ENCODE data around the gene CTDSP2.
A peak's percentile ranks its signal among the peaks of the same experiment; 100 is the strongest.

- TF ChIP-seq POLR2A (IDR thresholded peaks at IDR 0.05) (peak; percentile 64 to 67), CTCF (IDR thresholded peaks at IDR 0.05 in 4 of 5, conservative IDR thresholded peaks at IDR 0.05 in 1 of 5) (no peak)
These were observed 48.1 kb upstream of the CTDSP2 start for GRCh38 chr12:57894399-57895292.
